ENCODE measurements around the gene HAPSTR1.

DNA sequence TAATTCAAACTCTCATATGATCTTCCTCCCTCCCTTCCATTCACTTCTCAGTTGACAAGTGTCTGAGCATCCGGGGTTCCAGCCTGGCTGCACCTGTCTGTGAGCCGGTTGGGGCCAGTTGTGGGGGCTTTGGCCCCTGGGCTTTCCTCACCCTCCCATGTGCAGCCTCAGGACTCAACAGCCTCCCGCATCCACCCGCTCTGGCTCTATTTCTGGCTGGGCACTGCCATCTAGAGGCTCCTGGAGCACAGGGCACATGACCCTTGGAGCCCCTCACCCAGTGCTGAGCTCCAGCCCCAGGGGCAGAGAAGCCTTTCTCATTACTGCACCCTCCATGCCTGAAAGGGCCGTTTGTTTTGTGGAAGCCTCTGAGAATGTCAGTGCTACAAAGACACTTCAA, 43.3 kb downstream of the HAPSTR1 start:
- no peak for TF ChIP-seq BHLHE40 (IDR thresholded peaks at IDR 0.05; ENCODE audit: borderline replicate concordance)
- TF ChIP-seq SP1 (IDR thresholded peaks at IDR 0.05), result no peak
- TF ChIP-seq FOXK2 (IDR thresholded peaks at IDR 0.05), result no peak
- no peak for TF ChIP-seq FOXA1 (IDR thresholded peaks at IDR 0.05)
- no peak for TF ChIP-seq ZNF384 (IDR thresholded peaks at IDR 0.05)
- no peak for TF ChIP-seq PKNOX1 (IDR thresholded peaks at IDR 0.05)
- no peak for TF ChIP-seq TARDBP (IDR thresholded peaks at IDR 0.05)
- no peak for TF ChIP-seq ELF4 (IDR thresholded peaks at IDR 0.05)
- no peak for TF ChIP-seq CTBP1 (IDR thresholded peaks at IDR 0.05; ENCODE audit: borderline replicate concordance)
- no peak for TF ChIP-seq L3MBTL2 (conservative IDR thresholded peaks at IDR 0.05)
- no peak for TF ChIP-seq SUZ12 (IDR thresholded peaks at IDR 0.05)
- TF ChIP-seq NFRKB (IDR thresholded peaks at IDR 0.05), result no peak
- TF ChIP-seq FOXM1 (IDR thresholded peaks at IDR 0.05; ENCODE audit: borderline replicate concordance), result no peak
